D721Med (cell line): Measurements from ENCODE around the gene ADCYAP1.

ENCODE experiments used
- DNase-seq: peaks from one replicate; pipeline ENCODE4 v3.0.0; 2011; ENCODE audit warnings: low spot score; ENCODE audit not compliant: insufficient read length
- FAIRE-seq: peaks from 2 replicates; lab custom pipeline; 2011; peaks lifted over from hg19 to GRCh38; lab: Jason Lieb, UNC
- CTCF ChIP-seq: IDR thresholded peaks from 2 replicates; pipeline ENCODE4 v1.5.1; 2012; ENCODE audit warnings: mild to moderate bottlenecking, control low read depth; ENCODE audit not compliant: insufficient read depth; ENCODE audit errors: missing control alignments

Gene ADCYAP1

DNA sequence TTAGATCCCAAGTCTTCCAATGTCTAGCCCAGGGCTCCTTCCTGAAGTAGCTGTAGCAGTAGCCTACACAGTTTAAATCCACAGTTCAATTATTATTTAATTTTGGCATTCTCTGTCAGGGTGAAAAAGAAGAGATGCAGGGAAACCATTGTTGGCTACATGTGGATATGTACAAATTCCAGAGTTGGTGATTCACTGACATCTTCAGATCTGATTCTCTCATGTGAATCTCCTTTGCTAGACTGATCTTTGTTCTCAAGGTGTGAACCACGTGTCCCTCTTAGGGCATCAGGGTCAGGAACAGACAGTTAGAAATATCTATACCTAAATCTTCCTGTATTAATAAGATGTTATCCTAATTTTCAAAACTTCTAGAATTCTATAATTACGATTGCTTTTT lies 36.7 kb downstream of the ADCYAP1 start:
- no peak for FAIRE-seq
- TF ChIP-seq CTCF: no peak
- DNase-seq: no peak

- DNase-seq: no peak
These were observed 39.8 kb downstream of the ADCYAP1 start for GRCh38 chr18:944440-944839.

DNA sequence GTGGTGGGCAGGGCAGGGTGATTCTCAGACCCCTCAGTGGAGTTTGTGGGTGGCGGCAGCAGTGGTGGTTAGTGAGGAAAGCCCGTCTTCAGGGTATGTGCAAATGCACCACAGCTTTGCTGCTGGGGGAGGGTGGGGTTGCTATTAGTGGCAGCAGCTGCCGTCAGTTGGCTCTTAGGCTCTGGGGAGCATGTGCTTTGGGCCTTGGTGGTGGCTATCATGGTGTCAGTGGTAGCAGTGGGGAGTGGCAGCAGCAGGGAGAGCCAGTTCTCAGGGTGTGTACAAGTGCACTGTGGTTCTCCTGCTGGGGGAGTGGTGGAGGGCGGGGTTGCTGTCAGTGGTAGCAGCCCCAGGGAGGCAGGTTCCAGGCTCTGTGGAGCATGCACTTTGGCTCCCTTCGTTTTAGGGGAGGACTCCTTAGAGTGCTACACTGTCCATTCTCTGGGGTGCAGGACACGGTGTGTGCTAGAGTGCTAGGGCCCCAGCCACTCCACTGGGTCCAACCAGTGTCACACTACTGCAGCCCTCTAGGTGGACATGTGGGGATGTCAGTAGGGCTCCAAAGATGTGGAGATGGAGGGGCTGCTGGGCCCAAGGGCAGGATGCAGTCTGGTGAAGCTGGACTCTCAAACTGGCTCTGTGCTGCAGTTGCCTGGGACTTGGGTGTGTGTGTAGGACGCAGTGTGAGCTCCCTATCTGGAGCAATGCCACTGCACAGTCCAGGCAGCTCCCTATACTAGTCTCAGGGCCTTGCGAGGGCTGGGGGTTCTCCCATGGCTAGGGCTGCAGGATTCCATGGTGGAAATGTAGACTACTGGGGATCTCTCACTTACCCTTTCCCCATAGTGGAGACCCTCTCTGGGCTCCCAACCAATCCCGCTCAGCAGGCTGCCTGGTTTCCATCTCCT lies 45.3 kb downstream of the ADCYAP1 start:
- no peak for DNase-seq
- FAIRE-seq: no peak
- TF ChIP-seq CTCF: no peak

More at GRCh38 chr18:944440-944839, 39.8 kb downstream of the ADCYAP1 start:
- no peak for FAIRE-seq
- TF ChIP-seq CTCF: no peak

DNA sequence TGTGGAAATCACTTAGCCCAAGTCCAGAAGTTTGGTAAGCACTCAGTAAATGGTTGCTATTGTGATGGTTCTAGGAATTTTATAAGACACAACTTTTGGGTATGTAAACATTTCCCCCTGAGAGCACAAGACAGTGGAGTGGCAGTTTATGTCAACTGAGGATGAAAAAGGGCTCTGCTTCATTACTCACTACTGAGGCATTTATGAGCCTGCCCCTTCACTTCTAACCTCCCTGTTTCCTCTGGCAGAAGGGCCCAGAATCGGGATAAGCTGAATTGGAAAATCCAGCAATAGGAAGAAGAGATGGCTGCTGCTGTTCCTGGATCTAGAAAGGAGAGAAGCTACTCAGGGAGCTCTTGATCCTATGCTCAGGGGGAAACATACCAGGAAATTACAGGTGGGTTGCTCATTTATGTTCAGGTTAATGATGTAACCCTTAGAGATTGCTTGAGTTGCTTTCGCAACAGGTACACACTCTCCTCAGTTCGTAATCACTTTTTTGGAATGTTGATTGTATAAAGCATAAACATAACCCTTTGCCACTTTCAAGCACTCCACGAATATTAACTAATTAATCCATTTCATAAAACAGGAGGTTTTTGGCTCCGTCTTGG lies 46.3 kb downstream of the ADCYAP1 start:
- DNase-seq (no peak), FAIRE-seq (no peak)
- no peak for TF ChIP-seq CTCF

DNA sequence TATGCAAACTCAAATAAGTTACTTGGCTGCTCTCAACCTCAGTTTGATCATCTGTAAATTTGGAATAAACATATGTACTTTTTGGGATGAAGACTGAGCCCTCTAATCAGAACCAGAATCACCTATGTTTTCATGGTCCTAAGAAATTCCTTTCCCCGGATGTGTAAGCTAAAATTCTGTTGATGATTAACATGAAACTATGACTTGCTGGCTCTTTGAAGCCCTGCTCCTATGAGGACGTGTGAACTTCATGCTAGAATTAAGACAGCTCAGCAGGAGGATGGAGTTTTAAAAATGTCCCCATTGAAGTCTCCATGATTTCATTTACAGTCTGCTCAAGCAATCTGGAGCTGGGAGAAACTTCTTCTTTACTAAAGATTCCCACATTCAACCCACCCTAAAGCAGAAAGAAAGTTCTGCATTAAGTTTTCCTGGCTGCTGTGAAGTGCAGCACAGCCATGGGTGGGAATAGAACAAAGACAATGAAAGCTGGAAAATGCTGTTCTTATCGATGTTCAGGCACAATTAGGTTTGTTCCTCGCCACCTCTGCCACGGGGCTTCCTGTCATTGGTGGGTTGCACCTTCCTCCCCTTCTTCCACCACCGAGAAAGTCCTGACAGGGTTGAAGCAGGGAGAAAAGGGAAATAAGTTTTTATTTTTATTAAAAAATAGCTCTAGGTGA lies 50.9 kb downstream of the ADCYAP1 start:
- FAIRE-seq: no peak
- TF ChIP-seq CTCF: no peak

DNA sequence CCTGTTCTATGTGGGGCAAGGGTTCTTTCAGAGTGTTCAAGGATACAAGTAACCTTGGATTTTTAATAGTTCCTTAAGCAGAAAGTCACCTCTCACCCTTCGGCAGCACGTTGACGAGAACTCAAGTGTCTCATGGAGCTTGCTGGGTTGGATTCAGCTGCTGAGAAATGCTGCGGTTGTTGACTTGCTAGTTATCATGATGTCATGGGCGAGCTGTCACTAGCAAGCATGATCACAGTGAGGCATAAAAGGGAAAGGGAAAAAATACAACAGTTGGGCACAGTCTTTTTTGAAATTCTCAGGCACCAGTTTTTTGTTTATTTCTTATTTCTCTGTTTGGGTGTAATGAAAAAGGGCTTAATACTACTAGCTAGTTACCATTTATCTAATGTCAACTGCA lies 53.2 kb downstream of the ADCYAP1 start:
- no peak for TF ChIP-seq CTCF
- DNase-seq: no peak
- FAIRE-seq: no peak

More for the DNA sequence above, 50.9 kb downstream of the ADCYAP1 start:
- no peak for DNase-seq

DNA sequence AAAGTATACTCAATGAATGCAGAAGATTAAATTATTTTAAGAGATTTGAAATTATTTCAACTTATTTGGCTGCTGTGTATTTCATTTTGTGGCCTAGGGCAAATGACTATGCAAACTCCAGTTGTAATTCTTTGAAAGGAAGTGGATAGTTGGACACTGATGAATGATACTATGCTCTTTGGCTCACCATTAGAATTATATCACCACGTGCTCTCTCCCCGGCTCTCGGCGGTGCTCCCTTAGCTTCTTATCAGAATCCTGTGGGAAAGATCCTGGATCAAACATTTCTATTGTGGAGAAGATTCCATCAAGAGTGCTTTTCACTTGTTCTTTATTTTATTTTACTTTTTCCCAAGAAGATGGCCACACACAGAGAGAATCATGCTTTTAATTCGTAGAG lies 55.2 kb downstream of the ADCYAP1 start:
- no peak for TF ChIP-seq CTCF
- FAIRE-seq (no peak), DNase-seq (no peak)
